Measurements from ENCODE around the gene SEMA3C. TPM values are rescaled to one million over a fixed set of nuclear protein-coding genes. Genes with fewer than 3 reads are reported as not detected.
A peak's percentile ranks its signal among the peaks of the same experiment; 100 is the strongest.

Gene SEMA3C
- total RNA-seq, 1 experiment from 2014 or later: 232 TPM

GRCh38 chr7:80921130-80921529, 2.3 kb upstream of the SEMA3C start:
- BruUV-seq (replicated peaks): no TSS peak
- in situ Hi-C loops (cut with HindIII; ENCODE audit: low pct_unique_long_range_greater_than_20kb, low sequenced_read_pairs) (no loop called here), intact Hi-C loops (cut with micrococcal nuclease; ENCODE audit: unreplicated experiment) (loop anchor here (5.0 to 10.0 kb wide), 4 partner anchors 194 to 536 kb away; no protein-coding TSS in a partner anchor)
- H3K4me1 ChIP-seq (ENCODE audit: control insufficient read depth, insufficient read depth, low read length): peaks cover 51% of the 10 kb centered on the region
- DNase-seq (ENCODE audit: low read depth, low spot score) (peak; percentile 94), ATAC-seq (peak; percentile 67)
- CTCF ChIA-PET: interaction anchor here (0.9 to 2.9 kb wide), 2 partner anchors 536 to 549 kb away, joined by 3 to 15 read pairs; no protein-coding TSS in a partner anchor
- POLR2A ChIA-PET: interaction anchor here (0.5 to 0.8 kb wide), 3 partner anchors 18 to 167 kb away, joined by 3 to 5 read pairs (median 5); no protein-coding TSS in a partner anchor
- peak overlapping the region; percentile 20 to 35; a peak in 3 of 4 replicates for H3K4me3 ChIP-seq (ENCODE audit: low read depth in 2 of 2, low read length in 2 of 2)
- peak overlapping the region; percentile 100 for H3K27ac ChIP-seq (ENCODE audit: low read length)
- TF ChIP-seq REST (IDR thresholded peaks at IDR 0.05; ENCODE audit: insufficient read depth in 1 of 2, low read depth in 2 of 2, low read length in 1 of 2) (no peak), CTCF (IDR thresholded peaks at IDR 0.05) (no peak), SIN3A (IDR thresholded peaks at IDR 0.05; ENCODE audit: borderline replicate concordance, insufficient read depth, low read depth, low read length) (no peak), POLR2AphosphoS5 (IDR thresholded peaks at IDR 0.05; ENCODE audit: low read depth, low read length) (peak; percentile 94), TCF7L2 (IDR thresholded peaks at IDR 0.05; ENCODE audit: low read depth, low read length) (peak; percentile 95)
- no peaks in the 10 kb centered on the region for H3K27me3 ChIP-seq (ENCODE audit: control insufficient read depth, insufficient read depth, low read length)
- H3K9me3 ChIP-seq (ENCODE audit: control insufficient read depth, insufficient read depth, low read depth, low read length): no peaks in the 10 kb centered on the region
- H3K36me3 ChIP-seq (ENCODE audit: control insufficient read depth, insufficient read depth, low read length): peaks cover 8% of the 10 kb centered on the region

GRCh38 chr7:80918399-80918798, 452 bp downstream of the SEMA3C start:
- peak overlapping the region; percentile 100 for H3K27ac ChIP-seq (ENCODE audit: low read length)
- peak overlapping the region; percentile 95 to 99 for H3K4me3 ChIP-seq (ENCODE audit: low read depth in 2 of 2, low read length in 2 of 2)
- no peak for DNase-seq (ENCODE audit: low read depth, low spot score)
- no TSS peak for BruUV-seq (replicated peaks)
- H3K27me3 ChIP-seq (ENCODE audit: control insufficient read depth, insufficient read depth, low read length): no peaks in the 10 kb centered on the region
- intact Hi-C loops (cut with micrococcal nuclease; ENCODE audit: unreplicated experiment) (loop anchor here (2.0 to 5.0 kb wide), 3 partner anchors 220 to 554 kb away; no protein-coding TSS in a partner anchor), in situ Hi-C loops (cut with HindIII; ENCODE audit: low pct_unique_long_range_greater_than_20kb, low sequenced_read_pairs) (no loop called here)
- peaks cover 59% of the 10 kb centered on the region for H3K4me1 ChIP-seq (ENCODE audit: control insufficient read depth, insufficient read depth, low read length)
- H3K9me3 ChIP-seq (ENCODE audit: control insufficient read depth, insufficient read depth, low read depth, low read length): no peaks in the 10 kb centered on the region
- H3K36me3 ChIP-seq (ENCODE audit: control insufficient read depth, insufficient read depth, low read length): peaks cover 23% of the 10 kb centered on the region
- TF ChIP-seq CTCF (IDR thresholded peaks at IDR 0.05): no peak
- TF ChIP-seq TCF7L2 (IDR thresholded peaks at IDR 0.05; ENCODE audit: low read depth, low read length): no peak
- TF ChIP-seq REST (IDR thresholded peaks at IDR 0.05; ENCODE audit: insufficient read depth in 1 of 2, low read depth in 2 of 2, low read length in 1 of 2): no peak
- TF ChIP-seq POLR2AphosphoS5 (IDR thresholded peaks at IDR 0.05; ENCODE audit: low read depth, low read length): no peak
- no peak; the same call in 1 of the 2 replicates for TF ChIP-seq SIN3A (IDR thresholded peaks at IDR 0.05; ENCODE audit: borderline replicate concordance, insufficient read depth, low read depth, low read length)
- CTCF ChIA-PET: interaction anchor here (0.6 to 2.9 kb wide), 3 partner anchors 179 to 552 kb away, joined by 12 to 15 read pairs (median 13); no protein-coding TSS in a partner anchor
- POLR2A ChIA-PET: interaction anchor here (0.6 to 1.0 kb wide), 3 partner anchors 19 to 550 kb away, joined by 3 to 6 read pairs (median 5); no protein-coding TSS in a partner anchor
- no peak for ATAC-seq

Measured in Panc1 (cell line).